ENCODE data around the gene RALGDS.

- TF ChIP-seq CTCF (IDR thresholded peaks at IDR 0.05; ENCODE audit: low read depth, low read length) (no peak), MYC (IDR thresholded peaks at IDR 0.05; ENCODE audit: low read depth, low read length) (no peak), POLR2A (IDR thresholded peaks at IDR 0.05; ENCODE audit: extremely low read depth, insufficient read length) (no peak), MAX (IDR thresholded peaks at IDR 0.05; ENCODE audit: low read depth, low read length) (no peak)
Measured at GRCh38 chr9:133065070-133065388, 56.0 kb downstream of the RALGDS start.

All from NB4 (cell line).